HG03139 (cell line): Measurements from ENCODE around the gene ABHD16A.

Experiments used
- ATAC-seq: cut with Tn5 transposase; IDR thresholded peaks from one replicate; pipeline ENCODE4 v1.9.1; 2021; ENCODE audit not compliant: unreplicated experiment

ABHD16A gene

DNA sequence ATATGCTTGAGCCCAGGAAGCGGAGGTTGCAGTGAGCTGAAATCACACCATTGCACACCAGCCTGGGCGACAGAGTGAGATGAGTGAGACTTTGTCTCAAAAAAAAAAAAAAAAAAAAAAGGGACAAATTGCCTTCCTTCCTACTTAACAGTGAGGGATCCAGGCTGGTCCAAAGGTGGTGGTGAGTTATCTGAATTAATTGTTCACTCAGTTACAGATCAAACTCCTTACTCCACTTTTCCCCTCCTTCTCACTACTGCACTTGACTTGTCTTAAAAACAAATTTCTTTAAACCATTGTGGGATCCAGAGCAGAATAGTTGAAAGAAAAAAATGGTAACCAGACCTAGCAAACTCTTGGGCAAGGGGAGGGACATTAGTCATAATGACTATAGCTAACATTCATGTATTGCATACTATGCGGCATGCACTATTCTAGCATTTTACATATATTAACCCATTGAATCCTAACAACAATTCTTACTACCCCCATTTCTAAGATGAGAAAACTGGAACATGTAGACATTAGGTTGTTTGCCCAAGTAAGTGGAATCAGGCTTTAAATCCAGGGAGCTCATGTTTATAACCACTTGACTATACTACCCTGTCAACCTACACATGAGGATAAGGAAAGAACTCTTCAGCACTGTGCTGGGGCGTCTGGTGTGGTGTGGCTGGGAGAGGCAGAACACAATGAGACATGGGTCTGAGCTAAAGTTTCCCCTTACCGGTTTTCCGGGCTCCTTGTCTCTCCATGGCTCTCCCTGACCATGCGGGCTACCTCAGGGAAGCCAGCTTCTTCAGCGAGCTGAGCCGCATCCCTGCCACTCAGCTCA, 39.8 kb downstream of the ABHD16A start:
- no peak for ATAC-seq

DNA sequence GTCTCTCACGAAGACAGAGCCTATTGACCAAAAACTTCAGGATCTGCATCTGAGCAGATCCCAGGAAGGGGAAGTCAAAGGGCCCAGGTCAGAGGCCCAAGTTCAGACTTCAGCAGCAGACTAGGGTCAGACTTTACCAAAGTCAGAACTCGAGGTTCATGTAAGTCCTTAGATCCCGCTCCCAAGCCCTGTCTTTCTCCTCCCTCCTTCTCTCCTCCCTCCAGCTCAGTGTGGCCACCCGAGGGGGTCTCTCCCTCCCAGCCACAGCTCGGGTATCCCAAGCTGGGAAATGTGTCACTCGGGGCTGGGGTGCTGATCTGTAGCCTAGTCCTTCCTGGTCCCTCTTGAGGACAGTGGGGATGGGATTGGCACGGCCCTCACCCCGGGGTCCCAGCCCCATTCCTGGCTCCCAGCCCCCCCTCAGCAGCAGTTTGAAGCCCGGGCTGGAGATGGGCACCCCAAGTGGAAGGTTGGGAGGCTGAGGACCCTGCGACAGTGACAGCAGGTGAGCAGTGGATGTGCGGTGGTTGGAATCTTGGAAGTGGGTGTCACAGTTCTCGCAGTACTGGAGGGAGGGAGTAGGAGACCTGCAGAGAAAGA, 40.9 kb downstream of the ABHD16A start:
- no peak for ATAC-seq

DNA sequence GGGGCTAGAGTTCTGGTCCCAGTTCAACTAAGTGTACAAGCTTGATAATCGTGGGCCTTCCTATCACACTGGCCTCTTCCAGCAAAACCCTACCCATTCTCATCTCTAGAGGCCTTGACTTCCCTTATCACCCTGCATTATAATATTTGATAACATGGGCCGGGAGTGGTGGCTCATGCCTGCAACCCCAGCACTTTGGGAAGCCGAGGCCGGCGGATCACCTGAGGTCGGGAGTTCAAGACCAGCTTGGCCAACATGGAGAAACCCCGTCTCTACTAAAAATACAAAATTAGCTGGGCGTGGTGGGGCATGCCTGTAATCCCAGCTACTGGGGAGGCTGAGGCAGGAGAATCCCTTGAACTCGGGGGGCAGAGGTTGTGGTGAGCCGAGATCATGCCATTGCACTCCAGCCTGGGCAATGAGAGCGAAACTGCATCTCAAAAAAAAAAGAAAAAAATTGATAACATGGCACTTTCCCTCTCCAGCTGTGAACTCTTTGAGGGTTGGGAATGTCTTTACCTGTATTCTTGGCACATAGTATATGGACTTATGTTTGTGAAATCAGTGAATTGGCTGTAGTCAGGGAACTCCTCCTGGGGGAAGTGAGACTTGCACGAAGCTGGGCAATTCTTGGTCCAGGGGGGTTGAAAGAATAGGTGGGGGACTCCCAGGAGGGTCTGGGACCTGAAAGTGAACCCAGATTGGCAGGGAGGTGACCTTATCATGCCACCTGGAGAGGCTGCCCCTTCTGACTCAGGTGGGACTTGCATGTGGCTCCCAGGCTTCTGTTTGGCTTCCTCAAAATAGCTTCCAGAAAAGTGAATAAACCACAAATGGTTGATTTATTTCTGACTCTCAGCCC, 41.6 kb downstream of the ABHD16A start:
- no peak for ATAC-seq

DNA sequence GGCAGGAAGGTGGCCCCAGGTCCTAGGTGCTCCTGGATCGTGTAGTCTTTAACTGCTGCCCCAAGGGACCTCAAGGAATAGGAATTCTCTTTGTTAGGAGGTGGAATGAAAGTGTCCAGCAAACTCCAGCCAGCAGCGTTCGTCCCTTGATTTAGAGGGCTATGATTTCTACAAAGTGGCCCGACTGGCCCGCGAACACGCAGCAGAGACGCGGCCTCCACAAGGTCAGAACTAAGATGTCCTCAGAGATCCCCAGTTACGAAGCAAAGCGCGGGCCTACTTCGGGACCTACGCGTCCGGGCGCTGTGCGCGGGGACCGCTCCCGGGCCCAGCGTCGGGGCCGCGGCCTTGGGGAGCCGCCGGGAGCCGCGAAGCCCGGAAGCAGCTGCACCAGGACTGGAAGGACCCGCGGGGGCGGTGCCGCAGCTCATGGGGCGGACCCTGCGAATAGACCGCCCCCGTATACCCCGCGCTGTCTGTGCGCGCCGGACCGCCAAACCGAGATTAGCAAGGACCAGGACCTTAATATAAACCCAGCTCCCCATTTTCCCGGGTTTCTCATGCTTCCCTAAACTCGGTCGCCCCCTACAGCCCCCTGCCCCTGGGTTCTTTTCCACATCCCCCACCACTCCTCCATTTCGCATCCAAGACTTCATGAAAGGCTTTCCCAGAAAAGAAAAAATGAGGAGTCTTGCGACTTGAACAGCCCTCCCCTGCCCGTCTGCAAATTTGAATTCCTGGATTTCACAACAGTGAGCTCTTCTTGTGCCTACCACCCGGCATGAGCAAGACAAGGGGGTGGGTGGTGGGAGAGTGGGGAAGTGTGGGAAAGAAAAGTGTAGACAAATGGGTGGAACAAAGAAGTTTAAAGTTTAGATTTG, 42.5 kb downstream of the ABHD16A start, which contains the start of gene C6orf47:
Gene C6orf47, minus strand, starts transcription at position 398 of the 881 bp plus-strand sequence. CDS start 831 bp downstream, outside the sequence.
- no peak for ATAC-seq

DNA sequence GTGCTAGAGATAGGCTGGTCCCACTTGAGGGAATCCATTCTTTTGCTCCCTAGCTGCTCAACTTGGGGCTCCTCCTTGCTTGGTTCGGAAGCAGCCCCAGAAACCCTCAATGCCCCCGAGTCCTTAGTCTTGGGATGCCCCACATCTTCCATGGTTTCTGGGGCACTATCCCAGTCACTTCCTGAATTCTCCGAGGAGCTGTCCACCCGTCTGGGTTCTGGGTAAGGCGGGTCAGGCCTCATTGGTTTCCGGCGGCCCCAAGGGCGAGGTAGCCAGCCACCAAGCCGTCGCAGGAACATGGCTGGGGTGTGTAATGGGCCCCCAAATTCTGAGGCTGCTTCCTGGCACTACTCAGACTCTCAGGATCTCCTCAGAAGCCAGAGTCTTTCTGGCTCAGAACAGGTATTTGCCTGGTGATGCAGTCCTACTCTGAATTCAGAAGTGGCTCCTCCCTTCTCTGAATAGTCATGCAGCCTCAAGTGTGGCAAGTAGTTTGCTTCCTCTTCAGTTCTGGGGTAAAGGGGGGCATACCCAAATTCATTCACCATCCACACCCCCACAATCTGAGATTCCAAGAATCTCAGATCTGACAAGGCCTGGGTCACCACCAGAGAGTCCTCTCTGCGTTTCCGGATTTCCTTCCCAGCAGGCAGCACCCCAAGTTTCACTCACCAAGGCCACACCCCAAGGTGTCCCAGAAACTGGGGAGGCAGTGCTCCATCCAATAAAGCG, 43.3 kb downstream of the ABHD16A start:
- no peak for ATAC-seq

DNA sequence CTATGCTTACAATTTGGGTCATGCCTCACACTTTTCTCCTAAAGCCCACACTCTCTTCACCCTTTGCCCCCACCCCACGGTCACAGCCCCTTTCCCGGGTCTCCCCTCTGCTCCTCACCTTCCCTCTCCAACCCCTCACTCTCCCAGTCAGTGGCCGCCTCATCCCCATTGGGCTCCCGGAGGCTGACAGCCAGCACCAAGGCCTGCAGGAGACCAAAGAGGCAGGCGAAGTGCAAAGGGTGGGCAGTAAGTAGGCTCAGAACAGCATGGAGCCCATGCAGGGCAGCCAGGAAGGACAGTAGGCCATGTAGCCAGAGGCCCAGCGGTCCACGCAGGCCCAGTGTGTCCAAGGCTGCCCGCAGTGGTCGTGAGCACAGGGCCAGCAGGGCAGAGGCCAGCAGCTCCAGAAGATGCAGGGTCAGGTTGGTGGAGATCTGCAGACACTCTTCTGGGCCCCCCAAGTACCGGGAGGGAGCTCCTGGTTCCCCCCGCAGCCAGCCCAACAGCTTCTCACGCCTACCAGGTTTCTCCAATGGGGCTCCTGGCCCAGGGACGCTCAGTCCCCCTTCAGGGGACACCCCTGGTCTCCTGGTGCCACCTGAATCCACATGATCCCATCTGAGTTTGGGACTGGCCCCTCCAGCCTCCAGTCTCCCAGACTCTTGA, 44.0 kb downstream of the ABHD16A start:
- ATAC-seq: no peak

DNA sequence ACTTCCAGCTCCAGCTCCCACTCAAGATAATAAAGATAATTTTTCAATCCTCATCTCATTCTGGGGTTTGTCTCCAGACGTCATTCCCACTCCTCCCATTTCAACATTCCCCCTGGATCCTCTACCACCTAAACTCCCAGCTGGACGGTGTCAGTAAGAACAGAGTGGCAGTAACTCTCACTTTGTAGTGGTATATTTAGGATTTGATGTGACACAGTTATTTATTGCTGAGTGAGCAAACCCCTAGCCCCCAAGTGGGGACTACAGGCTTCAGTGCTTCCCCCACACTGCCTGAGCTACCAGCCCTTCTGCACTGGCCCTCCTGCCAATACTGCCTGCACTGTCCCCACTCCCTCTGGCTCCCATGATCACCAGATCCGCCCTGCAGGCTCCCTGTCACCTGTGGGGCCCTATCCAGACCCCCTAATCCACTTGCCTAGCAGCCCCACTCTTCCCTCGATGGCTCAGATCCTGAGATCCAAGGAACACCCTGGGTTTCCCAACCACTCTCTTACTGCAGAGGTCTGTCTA, 44.9 kb downstream of the ABHD16A start:
- no peak for ATAC-seq

DNA sequence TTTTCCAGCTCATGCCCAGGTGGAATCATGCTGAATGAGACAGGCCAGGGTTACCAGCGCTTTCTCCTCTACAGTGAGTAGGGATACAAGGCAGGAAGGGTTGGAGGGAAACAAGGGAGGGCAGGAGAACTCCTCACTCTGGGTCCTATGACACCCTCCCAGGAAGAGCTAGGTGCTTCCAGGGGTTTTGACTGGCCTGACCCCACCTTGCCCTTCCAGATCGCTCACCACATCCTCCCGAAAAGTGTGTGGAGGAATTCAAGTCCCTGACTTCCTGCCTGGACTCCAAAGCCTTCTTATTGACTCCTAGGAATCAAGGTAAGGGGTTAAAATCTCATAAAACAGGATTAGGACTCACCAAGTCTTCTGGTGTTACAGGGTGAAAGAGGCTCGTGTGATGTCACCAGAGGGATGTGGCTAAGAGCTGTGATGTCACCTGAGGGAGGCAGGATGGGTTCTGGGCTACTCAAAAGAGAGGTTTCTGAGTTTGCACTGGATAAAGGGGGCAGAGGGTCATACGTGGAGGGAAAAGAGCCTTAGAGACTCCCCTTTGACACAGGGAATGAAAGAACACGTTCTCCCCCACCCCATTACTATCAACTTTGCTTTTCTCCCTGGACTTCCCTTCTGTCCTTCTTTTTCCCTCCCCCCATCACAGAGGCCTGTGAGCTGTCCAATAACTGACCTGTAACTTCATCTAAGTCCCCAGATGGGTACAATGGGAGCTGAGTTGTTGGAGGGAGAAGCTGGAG, 45.5 kb downstream of the ABHD16A start:
- no peak for ATAC-seq

DNA sequence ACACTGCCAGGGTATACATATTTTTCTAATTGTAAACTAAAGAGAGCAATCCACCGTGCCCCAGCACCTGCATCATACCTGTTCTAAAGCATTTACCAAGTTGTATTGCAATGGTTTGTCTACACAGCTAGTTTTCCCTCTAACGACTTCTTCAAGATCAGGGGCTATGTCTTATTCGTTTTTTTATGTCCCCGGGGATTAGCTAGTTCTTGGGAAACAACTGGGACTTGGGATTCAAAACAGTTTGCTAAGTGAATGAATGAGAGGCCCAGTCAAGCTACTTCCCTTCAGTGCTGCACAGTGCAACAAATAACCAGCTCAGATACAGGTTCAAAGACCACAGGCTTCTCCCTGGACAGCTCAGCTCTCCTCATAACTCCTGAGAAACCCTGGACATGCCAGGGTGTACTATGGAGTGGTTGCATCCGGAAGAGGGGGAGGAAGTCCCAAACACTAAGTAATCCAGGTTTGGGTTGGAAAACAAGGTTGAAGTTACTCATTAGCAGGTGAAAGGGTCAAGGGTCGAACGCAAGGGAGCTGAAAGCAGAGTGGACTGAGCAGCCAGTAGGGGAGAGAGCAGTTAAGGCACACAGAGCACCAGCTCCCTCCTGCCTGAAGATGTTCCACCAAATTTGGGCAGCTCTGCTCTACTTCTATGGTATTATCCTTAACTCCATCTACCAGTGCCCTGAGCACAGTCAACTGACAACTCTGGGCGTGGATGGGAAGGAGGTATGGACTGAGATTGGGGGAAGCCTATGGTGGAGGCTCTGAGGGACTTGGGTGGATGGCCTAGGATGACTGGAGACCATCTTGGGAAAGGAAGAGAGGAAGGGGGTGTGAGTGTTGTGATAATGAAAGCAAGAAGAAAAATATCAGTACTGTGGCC, 47.5 kb downstream of the ABHD16A start, which contains the start of gene APOM:
Gene APOM, plus strand, starts transcription at position 546 of the 889 bp plus-strand sequence. Its CDS starts 73 bp downstream, at position 619.
- ATAC-seq: no peak

DNA sequence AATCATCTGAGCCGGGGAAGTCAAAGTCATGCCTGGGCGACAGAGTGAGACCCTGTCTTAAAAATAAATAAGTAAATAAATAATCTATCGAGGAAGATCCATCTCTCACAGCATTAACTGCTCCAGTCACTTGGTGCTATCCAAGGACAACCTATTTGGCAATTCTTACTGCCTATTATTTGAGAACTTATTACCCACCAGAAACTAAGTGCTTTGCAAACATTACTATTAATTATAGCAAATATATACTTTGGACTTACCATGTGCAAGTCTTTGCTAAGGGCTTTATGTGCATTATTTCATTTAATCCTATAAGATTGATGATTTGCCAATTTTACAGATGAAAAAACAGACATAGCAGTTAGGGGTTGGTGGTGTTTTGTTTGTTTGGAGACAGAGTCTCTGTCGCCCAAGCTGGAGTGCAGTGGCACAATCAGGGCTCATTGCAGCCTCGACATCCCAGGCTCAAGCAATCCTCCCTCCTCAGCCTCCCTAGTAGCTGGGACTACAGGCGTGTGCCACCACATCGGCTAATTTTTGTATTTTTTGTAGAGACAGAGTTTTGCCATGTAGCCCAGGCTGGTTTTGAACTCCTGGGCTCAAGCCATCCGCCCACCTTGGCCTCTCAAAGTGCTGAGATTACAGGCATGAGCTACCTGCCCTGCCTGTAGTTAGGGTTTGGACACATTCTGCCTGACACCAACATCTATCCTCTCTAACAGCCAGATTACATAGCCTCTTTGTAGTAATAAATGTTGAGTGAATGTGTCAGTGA, 48.4 kb downstream of the ABHD16A start:
- ATAC-seq: no peak

DNA sequence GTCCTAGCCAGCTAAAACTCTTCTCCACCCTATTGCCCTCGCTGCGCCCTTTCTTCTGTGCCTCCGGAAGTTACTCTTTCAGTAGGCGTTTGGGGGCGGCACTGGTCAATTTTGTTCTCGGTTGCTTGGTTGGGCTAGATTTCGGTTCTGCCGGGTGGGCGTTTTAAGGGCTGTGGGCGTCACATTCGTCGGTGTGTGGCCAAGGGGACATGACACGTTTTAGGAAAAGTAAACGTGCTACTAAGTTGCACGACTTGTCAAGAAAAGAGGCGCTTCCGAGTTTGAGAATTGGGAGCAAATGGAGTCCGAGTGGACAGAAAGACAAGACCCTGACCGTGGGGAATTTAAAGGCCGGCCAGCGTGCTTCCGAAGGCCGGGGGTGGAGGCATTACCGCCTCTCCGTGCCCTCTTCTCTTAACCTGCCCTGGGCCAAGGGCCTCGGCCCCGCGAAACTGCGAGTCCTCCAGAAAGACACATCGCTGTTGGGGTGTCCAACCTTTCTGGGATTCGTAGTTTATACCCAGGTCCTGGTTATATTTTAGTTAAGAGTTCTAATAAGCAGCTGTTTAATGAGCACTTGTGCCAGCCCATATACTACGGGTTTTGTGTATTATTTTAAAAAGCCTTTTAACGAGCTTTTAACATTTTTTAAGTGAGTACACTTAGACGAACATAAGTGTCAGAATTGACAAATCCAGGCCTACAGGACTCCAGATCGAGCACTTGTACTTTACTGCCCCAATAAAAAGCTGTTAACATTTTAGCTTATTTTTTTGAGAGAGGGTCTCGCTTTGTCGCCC, 50.0 kb downstream of the ABHD16A start:
- ATAC-seq: peak; percentile 53

DNA sequence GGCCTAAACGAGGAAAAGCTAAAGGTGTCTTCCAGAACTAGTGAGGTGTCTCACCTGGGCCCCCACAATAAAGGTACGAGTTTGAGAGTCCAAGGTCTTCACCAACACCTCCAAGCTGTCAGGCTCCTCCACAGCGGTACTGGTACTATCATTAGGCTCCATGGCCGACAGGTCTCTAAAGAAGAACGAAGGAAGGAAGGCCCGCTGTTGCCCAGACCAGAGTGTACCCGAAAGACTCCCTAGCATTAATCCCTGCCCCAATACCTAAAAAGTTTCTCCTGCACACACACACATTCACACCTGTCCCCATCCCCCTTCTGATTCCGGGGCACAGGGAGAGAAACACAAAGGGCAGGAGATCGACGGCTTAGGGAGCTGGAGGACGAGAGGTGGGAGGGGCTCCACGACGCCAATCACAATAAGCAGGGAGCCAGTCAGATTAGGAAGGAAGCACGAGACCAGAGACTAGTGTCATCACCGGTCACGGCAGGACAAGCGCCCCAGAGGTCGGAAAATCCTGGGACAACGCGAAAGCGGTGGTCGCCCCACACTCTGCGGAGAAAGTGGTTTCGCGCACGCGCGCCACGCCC, 51.4 kb downstream of the ABHD16A start:
- ATAC-seq: peak; percentile 23

DNA sequence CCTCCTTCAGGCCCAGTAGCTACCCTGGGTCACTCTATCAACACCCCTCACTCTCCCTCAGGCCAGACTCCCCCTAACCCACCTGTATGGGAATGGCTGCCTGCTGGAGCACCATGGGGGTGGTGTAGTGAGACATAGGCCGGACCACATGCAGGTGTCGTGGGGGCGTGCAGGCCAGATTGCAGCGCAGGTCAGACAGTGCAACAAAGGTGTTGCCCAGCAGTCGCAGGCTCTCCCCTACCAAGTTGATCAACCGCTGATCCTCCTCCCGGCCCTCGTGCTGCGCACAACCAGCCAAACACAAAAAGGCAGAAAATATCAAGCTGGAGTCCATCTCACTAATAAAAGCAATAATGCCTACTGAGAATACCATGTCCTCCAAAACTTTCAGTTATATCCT, 57.8 kb downstream of the ABHD16A start:
- ATAC-seq: no peak

DNA sequence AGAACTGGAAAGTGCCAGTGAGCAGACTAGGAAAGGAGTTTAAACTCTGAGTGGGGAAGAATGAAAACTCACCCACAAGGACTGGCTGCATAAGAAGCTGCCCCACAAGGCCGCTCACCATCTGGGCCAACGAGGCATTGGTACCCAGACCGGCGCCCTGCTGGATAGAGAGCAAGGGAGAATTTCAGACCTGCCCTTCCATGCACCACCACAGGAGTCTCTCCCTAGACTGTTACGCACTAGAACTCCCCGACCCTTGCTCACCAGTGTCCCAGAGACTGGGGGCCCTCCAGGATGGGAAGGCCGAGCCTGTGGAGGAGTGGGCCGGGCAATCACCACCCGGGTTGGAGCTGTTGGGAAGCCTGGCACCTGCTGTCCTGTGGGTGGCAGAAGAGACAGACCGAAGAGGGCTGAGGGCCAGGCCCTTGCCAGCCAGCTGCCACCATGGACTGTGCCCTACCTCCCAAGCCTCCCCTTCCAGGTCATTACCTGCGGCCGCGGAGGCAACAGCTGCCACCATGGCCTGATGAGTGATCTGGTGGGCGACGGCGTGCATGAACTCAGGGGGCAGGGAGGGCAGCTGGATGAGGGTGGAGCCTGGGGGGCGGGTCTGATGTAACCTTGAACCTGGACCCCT, 59.2 kb downstream of the ABHD16A start:
- no peak for ATAC-seq
